Measurements from ENCODE around the gene LMO7.

The LMO7 gene

DNA sequence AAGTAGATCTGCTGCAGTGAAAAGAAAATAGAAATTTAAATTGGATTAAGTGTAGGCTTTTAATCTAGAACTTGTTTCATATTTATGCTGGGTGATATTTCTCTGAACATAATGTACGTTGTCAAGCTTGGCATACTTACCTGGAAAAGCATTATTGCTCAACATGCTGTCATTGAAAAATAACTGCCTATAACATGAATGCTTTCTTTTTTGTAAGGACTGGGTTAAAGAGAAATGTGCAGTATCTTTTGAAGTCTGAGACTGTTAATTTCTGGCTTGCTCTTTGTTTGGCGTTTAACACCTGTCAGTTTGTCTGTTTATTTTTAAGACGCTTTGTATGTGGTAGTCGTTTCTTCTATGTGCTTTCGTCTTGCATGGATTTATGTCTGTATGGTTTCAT, 175.2 kb downstream of the LMO7 start:
- no peak for DNase-seq

DNA sequence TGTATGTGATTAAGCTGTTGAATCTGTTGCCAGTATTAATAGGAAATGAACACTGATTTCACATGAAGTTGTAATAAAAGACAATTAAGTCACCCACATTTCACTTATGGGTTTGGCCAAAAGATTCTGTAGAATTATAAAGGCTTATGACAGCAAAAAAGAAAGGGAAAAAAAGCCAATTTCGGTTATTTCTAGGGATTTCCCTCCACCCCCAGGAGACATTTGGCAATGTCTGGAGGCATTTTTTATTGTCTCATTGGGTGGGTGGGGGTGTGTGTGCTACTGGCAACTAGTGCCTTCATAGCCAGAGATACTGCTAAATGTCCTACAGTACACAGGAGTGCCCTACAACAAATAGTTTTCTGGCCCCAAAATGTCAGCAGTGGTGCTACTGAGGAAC, 175.7 kb downstream of the LMO7 start:
- DNase-seq: no peak

DNA sequence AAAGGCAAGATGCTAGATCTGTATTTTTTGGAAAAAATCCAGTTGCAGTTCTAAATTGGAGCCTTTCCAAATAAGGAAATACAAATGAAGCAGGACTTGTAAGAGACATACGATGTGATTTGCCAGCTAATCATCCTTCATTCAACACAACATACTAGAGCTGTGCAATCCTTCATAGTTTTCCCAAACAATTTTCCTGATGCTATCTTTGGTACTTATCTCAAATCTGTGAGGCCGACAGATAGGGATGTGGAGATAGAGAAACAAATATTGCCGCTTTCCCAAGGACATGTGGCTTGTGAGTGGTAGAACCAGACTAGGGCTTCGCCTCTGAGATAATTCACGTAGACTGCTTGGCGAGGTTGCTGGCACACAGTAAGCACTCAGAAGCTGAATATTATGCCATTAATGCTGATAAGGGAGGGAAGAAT, 176.6 kb downstream of the LMO7 start:
- no peak for DNase-seq

DNA sequence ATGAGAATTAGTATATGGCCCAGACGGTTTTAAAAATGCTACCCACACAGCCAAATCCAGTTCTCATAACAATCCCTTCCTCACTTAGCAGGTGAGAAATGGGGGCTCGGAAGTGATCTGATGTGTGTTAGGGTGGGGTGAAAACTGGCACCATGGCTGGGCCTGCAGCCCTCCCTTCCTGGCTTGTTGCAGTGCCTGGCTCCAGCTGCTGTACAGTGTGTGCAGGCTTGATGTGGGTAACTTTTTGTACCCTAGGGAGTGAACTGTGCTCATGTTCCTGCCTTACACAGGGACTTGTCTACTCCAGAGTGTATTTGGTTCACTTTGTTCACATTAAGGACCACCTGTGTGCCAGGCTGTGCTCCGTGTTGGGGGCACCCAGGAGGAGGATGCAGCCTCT, 177.2 kb downstream of the LMO7 start:
- no peak for DNase-seq

DNA sequence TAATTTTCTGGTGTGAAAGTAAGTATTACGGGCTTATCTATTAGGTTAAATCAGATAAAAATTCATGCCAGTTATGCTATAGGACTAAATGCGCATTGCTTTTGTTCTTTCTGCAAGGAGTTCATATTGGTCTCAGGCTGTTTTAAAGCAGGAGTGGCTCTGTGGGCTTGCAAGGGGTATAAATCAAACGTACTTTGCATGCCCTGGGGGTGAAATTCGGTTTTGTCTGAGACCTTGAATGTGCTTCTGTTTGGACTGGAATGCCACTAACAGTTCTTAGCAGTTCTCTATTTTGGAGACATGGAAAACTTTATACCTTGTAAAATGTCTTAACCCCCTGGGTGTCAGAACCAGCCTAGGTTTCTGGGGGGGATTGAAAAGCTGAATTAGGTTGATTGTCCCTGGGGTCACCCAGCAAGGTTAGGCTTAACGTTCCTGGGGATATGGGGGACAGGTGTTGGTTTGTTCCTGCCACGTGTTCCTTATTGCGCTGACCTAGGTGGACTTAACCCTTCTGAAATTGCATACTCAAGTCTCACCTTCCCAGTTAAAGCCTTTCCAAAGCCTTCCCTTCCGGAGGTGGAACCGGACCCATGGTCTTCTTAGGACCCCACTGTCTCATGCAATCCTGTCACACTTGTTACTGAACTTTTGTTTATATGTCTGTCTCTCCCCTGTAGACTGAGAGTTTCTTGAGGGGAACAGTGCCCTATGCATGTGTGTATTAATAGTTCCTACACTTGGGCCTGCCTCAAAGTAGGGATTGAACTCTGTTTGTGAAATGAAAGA, 182.2 kb downstream of the LMO7 start:
- no peak for DNase-seq

DNA sequence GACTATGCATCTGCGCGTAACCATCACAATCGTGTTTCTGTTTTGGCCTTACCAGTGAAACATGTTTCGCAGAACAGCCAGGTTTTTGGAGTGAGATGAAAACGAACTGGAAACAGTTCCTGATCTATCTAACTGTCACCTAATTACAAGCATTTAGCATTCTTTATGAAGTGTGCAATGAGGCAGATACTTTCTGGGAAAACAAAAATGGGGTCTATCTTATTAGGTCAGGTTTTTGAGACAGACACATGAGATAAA, 182.8 kb downstream of the LMO7 start:
- no peak for DNase-seq

DNA sequence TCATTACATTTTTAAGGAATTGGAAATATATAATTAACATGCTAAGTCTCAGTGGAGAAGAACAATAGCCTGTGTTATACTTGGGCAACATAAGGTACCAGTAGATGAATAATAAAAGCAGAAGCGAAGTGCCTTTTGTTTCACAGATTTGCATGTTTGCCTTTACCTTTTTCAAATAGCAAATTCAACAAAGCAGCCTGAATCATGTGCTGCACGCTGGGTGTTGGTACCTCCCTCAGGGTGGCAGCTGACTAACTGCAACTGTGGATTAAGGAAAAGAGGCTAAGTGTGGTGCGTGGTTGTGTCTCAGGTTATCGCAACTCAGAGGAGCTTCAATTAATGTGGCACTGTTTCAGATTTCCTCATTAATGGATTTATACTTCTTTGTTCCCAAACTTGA, 189.0 kb downstream of the LMO7 start:
- no peak for DNase-seq

DNA sequence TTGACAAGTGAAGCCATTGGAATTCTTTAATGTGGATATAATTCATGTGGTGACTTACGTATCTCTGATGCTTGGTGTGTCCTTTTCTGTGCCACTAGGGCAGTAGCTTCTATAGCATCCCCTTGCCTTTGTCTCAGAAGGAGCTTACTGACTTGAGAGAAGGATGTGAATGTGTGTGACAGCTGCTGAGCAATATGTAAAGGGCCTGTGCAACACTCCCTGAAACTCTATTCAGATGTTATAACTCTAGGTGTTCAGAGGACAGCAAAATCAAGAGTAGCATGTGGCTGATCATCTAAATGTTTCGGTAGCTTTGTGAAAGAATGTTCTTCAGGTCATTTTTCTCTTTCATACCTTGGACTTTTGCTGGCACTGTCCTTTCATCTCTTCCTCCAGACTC, 189.5 kb downstream of the LMO7 start:
- no peak for DNase-seq

DNA sequence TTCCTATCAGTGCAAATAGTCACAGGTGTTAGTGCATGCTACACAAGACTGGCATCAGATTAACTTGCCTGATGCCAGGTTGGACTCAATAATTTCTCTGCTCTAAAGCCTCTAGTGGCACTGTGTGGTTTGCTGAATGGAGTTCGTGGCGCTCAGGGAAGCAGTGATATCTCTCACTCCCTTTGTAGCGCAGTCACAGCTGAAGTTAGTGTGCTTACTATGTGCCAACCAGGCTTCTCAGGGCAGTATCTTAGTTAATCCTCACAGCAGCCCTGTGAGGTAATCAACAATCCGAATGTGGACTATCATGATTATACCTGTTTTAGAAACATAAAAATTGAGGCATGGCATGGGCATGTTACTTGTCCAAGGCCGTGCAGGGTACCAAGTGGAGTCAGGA, 190.3 kb downstream of the LMO7 start:
- no peak for DNase-seq

DNA sequence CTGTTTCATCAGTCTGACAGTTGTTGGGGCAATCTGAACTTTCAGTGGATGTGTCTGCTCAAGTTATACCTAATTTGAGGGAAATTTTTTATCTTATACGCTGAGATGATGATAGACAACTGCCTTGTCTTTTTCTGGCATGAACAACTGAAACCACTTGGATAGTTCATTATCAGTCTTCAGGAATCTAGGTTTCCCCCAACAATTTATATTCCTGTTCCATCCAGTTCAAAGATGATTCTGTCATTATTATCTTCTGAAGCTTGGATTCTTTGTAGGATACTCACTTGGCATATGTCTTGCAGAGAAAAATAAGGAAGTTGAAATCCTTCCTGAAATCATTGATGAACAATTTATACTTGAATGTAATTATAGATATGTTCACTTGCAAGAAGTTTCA, 193.7 kb downstream of the LMO7 start:
- no peak for DNase-seq

DNA sequence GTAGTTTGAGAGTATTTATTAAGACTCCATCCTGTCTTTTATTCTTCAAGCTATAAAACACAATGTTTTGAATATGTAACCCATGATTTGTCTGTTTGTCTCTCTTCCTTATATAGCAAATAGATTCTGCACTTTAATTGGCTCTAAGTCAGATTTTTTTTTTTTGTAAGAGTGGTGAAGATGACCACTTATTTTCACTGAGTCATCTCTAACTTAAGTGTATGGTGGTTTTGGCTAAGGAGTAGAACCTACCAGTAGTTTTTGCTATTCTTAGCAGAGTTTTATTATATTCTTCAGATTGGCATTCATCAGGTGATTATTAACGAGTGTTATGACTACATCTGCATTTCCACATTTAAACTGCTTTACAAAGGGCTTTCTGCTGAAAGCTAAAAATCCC, 194.7 kb downstream of the LMO7 start:
- DNase-seq: no peak

DNA sequence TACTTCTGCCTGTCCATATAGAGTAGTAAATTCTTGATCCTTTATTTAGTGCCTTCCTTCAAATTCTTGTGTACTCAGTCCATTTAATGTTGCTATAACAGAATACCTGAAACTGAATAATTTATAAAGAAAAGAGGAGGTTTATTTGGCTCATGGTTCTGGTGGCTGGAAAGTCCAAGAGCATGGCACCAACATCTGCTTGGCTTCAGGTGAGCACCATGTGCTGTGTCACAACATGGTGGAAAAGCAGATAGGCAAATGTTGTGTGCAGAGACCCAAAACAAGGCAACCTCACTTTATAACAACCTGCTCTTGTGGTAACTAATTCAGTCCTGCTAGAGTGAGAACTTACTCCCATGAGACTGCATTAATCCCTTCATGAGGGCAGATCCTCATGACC, 195.3 kb downstream of the LMO7 start:
- DNase-seq: no peak

DNA sequence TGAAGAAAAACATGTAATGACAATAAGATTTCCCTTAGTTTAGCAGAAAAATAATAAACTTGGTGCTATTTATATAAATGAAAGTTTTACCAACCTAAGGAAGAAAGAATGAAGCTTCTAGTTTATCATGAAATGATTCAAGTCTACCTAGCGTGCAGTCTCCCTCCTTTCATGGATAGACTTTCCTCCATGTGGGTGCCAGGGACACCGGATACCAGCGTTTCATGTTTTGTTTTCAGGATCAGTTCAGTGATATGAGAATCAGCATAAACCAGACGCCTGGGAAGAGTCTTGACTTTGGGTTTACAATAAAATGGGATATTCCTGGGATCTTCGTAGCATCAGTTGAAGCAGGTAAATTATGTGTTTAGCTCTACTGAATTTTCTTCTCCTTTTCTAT, 196.7 kb downstream of the LMO7 start:
- DNase-seq: no peak

DNA sequence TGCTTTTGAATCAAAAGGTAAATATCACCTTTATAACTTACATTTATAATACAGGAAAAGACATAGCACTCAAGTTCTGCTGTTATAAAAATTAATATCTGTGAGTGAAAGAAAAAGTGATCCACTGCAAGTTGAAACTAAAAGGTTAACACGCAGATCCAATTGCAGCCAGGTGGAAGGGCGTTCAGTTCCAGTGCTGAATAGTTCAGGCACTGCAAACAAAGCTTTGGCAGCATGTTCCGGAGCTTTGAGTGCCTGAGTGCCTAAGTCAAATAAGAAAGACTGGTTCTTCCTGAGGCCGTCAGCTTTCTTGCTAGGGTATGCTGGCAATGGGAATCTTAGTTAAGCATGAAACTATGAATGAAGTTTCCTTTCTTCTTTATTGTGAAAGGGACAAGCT, 200.3 kb downstream of the LMO7 start:
- no peak for DNase-seq

DNA sequence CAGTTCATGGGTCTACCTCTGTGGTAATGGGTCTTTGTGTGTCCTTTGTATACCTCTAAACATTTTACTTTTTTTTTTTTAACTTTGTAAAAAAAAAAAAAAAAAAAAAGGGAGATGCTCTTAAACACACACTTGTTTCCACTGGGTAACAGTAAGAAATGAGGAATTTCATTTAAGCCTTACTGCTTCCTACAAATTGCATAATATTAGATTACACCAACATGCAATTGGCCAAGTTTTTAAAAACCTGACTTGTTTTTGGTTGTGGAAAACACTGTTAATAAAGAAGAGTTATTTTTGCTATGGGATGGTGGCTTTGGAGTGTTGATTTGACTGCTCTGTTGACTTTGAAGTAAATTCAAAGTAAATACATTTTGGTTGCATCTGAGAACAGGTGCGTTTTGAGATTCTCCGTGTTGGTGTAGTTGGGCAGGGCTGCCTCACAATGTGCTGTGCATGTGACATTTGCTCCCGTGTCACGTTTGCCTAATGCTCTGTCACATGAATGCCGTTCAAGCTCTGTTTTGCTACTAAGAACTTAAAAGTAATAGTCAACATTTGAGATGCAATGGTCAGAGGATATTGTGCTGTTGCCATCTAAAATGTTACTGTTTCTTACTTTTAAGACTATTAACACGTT, 202.4 kb downstream of the LMO7 start:
- DNase-seq: no peak

DNA sequence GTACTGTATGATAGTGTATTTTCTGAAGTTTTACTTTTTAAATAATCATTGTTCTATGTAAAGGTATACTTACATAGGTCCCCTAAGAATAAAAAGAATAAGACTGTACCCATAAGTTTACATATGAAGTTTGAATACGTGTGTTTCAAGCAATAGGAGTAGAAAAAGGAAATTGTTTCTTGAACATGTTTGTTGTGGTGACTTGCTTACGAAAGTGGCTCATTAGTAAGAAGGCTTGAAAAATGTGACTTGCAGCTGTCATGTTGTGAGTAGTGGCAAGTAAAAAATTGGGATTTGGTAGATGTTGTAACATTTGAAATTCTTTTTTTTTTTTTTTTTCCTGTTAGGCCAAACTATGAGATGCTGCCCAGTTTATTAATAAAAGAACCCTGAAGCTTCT, 203.3 kb downstream of the LMO7 start:
- no peak for DNase-seq

DNA sequence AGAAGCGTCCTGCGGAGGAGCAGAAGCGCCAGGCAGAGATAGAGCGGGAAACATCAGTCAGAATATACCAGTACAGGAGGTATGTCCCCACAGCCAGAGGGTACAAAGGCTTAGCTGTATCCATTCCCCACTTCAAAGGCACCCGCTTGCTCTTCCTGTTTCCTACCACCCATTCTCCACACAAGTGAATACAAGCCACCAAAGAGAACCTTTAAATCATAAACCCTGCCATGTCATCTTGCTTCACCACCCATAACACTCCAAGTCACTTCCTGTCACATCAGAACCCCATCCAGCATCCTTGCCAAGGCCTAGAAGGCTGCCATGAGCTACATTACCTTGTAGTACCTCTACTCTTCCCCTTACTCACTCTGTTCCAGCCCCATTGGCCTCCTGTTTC, 205.8 kb downstream of the LMO7 start:
- DNase-seq: no peak

DNA sequence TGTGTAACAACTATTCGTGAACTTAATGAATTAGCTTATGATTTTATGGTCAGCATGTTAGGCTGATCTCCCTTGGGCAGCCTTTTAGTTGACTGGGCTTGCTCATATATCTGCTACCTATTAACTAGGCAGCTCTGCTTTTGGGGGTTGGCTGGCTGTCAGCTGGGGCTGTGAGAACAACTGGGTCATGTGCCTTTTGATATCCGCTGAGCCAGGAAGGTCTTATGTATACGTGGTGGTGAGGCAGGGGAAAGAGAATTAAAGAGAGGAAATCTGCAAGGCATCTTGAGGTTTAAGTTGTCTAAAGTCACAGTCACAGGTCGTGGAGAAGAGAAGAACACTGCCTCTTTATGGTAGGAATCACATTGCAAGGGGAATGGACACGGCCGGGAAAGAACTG, 206.9 kb downstream of the LMO7 start:
- DNase-seq: no peak

DNA sequence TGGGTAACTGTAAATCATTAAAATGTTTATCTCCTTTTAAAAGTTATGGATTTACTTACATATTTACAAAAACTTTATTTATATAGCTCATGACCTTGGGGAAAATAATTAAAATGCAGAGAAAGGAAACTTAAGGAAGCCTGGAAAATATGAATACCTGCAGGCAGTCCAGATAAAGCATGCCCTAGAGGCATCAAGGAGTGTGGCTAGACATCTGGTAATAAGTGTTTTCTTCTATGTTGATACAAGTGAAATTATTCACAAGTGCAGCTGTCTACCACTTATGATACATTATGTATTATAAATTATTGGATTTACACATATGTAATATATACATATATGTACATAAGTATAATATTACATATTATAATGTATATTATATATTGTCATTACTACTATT, 207.9 kb downstream of the LMO7 start:
- DNase-seq: no peak

DNA sequence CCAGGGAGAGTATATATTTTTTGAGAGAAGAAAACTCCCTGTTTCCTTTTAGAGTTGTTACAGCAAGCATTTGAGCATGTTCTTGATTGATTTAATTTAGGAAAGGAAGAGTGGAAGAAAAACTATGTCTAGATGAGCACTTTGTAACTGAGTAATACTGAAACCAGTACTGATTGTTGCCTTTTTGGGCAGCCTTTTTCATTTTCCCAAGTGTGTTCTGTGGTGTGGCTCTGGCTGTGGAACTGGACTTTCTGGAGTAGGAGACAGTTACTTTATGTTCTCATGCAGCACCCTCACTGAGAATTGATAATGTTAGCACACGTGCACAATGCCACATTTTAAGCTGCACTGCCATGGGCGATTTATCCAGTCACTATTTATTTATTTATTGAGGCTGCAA, 211.5 kb downstream of the LMO7 start:
- no peak for DNase-seq

DNA sequence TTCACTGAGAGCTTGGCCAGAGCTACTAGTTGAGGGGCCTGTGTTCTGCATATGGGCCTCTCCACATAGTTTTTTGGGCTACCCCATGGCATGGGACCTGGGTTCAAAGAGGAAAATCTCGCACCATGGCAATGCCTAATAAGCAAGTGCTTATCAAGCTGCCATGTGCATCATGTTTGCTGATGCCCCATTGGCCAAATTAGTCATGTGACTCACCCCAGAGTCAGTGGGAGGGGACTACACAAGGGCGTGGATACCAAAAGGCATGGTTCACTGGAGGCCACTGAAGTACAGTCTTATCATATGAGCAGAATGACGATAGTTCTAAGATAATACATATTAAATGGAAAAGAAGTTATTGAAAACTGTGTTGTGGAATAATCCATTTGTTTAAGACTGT, 214.8 kb downstream of the LMO7 start:
- DNase-seq: peak; percentile 9

DNA sequence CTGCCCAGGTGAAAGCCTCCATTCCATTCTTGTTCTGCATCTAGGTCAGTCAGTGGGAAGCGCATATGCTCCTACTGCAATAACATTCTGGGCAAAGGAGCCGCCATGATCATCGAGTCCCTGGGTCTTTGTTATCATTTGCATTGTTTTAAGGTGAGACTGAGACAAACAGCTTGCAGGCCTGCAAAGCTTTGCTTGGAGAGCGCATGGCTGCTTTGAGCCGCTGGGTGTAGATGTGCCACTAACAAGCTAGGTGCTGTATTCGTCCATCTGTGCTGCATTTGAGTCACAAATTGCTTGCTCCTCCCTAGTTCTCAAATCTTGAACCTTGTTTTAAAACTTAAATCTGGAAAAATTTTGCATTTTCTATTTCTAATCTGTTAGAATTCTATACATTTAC, 219.1 kb downstream of the LMO7 start:
- no peak for DNase-seq

DNA sequence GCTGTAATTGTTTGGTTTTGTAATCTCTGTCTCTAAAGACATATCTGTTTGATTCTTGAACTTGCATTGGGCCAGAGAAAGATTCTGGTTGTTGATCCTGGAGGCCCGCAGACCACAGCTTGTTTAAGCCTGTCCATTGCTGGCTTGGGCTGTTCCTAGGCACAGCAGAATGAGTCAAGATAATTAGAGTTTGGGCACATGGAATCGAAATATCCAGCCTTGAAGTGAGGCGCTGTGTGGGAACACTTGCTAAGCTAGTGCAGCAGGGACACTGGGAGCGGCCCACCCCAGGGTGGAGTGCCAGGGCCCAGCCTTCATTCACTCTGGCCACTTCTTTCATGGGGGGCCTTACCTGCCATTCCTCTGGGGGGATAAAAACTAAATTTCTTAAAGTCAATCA, 219.7 kb downstream of the LMO7 start:
- no peak for DNase-seq

DNA sequence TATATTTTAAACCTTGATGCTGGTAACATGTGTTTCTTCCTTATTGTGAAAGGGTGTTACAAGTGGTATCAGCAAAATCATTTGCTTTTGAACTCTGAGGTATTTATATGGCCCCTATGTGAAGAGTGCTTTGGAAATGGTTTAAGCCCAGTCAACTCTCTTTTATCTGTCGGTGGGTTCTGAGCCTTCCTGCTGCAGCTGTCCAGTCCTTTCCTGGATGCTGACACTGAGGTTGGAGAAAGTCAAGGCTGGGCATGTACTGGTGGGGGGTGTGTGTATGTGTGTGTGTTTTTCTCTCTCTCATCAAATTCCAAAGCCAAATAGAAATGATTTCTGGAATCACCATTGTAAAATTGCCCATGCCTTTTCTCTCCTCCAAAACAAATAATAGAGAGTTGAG, 221.2 kb downstream of the LMO7 start:
- DNase-seq: no peak

DNA sequence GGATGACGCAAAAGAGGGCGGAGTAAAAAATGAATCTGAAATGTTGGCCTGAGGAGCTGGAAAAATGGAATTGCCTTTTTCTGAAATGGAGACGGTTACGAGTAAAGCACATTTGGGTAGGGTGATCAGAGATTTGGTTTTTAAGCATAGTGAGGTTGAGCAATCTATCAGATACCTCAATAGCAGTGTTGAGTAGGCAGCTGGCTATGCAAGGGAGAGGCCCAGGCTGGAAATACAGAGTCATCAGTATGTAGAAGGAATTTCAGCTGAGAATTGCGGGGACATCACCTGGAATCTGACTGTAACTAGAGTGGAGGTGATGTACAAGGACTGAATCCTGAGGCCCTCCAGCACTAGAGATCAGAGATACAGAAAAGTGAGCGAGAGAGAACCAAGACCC, 224.8 kb downstream of the LMO7 start:
- DNase-seq: no peak
